Activated CD4-positive, alpha-beta T cell treated with anti-CD3 and anti-CD28 coated beads, Interleukin-2, amount 50 U/mL, for 48 hours (primary cell): ENCODE data around the gene OR2T11.
A peak's percentile ranks its signal among the peaks of the same experiment; 100 is the strongest.
"Not testable (repeated sequence)": the region's sequence is repeated elsewhere in the genome, so short reads cannot be mapped to it uniquely, and the experiment has no call there.

Experiments
- DNase-seq, 2 experiments: peaks; one replicate each; pipeline ENCODE4 v3.0.0-alpha.2; 2020

Gene OR2T11, protein sequence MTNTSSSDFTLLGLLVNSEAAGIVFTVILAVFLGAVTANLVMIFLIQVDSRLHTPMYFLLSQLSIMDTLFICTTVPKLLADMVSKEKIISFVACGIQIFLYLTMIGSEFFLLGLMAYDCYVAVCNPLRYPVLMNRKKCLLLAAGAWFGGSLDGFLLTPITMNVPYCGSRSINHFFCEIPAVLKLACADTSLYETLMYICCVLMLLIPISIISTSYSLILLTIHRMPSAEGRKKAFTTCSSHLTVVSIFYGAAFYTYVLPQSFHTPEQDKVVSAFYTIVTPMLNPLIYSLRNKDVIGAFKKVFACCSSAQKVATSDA

DNA sequence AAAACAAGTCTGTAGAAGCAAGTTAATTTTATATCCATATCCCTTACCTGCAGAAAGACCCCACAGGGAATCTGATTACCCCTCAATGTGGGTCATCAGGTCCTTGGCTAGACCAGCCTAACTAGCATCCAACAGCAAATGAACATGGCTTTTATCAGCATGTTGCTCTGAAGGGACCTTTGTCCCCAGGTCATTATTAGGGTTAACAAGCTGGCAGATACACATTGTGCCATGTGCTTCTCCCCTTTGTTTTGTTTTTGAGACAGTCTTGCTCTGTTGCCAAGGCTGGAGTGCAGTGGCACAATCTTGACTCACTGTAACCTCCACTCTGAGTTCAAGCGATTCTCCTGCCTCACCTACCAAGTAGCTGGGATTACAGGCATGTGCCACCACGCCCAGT is at the start of gene OR2T11:
Gene OR2T11 (minus strand): TSS at position 101 of the 400 bp plus-strand sequence. CDS start 7,963 bp downstream, outside the sequence.
- DNase-seq: not testable (repeated sequence)

DNA sequence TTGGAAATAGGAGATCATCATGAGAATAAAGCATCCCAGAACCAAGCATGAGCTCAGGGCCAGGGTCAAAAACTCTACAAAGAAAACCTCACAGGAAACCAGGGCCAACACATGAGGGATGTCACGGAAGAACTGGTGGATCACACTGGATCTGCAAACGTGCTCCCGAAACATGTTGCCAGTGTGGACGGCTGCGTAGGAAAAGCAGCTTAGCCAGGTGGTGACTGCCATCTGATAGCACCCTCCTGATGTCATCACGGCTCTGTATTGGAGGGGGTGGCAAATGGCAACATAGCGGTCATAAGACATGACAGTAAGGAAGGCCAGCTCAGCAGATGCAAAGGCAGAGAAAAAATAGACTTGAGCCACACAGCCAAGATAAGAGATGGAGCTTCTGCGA is 46.8 kb upstream of the OR2T11 start:
- no peak for DNase-seq

DNA sequence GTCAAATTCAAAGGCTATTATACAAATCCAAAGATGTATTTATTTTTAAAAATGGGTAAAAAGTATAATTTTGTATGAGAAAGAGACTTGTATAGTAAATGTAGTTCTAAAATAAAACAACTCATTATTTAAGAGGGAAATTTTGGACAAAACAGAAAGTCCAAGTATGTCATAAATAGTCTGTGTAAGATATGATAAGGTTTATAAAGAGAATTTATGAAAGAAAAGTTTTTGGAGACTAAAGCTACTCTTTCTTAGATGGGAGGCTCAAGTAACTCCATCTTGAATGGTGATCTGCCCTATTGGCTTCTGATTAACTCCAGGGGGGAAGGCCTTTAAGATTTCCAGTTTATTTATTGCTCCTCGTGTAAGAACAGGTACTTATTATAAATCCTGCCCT is 35.1 kb upstream of the OR2T11 start:
- DNase-seq: no peak

DNA sequence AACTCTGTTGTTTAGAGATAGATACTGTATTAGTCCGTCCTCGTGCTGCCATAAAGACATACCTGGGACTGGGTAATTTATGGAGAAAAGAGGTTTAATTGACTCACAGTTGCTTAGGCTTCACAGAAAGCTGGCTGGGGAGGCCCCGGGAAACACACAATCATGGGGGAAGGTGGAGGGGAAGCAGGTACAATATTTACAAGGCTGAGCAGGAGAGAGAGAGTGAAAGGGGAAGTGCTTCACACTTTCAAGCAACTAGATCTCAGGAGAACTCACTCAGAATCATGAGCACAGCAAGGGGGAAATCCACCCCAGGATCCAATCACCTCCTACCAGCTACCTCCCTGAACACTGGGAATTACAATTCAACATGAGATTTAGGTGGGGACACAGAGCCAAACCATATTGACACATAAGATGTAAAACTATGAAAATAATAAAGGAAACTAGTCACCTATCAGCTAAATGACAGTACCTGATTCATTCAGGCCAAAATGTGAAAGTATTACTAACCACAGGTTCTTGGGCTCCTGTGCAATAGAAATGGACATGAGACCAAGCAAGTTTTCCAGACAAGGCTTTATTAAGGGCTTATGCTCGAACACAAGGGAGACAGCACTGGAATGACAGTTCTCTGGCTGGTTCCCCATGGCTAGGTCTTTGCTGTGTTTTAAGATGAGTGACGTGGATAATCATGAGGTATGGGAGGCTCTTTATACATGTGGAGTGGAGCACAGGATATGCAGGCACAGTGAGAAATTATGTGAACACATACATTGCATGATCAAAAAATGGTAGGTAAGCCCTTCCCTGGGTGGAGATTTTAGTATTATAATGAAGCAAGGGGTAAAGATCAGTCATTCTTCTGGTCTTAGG is 28.8 kb upstream of the OR2T11 start:
- DNase-seq: not testable (repeated sequence)

DNA sequence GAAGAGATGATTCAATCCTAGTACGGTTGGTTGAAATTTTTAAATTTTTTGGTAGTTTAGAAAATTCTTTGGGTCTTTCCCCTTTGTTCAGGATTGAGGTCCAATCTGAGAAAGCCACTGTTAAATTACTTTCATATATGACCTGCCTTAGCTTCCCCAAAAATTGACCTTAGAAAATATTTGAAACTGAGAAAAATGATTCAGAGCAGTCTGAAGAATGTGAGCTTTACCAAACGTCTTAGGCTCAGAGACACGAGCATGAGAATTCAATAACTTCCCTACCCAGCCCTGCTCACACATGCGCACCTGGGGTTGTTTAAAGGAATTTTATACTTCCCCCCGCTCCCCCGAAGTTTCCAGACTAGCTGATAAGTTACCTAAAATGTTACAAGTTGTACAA is 21.9 kb upstream of the OR2T11 start:
- not testable (repeated sequence) for DNase-seq

DNA sequence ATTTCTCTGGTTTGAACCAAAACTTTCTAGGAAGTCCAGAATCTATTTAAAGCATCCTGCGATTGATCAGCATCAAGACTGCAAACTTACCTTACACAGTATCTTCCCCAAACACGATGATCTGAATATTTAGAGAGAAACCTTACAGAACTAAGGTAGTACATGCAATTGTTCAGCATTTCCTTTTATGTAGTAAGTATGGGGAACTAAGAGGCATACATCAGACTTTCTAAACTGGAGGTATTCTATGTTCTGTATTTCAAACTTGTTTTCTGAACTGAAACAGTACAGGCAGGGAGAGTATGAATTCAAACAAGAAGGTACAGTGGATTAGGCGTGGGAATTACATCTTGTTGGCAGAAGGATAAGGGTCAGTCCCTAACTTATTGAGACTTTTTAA is 20.5 kb upstream of the OR2T11 start, which contains the start of gene OR2T27:
Gene OR2T27 (minus strand): TSS at position 175 of the 400 bp plus-strand sequence. CDS start 4,644 bp downstream, outside the sequence.
- not testable (repeated sequence) for DNase-seq

DNA sequence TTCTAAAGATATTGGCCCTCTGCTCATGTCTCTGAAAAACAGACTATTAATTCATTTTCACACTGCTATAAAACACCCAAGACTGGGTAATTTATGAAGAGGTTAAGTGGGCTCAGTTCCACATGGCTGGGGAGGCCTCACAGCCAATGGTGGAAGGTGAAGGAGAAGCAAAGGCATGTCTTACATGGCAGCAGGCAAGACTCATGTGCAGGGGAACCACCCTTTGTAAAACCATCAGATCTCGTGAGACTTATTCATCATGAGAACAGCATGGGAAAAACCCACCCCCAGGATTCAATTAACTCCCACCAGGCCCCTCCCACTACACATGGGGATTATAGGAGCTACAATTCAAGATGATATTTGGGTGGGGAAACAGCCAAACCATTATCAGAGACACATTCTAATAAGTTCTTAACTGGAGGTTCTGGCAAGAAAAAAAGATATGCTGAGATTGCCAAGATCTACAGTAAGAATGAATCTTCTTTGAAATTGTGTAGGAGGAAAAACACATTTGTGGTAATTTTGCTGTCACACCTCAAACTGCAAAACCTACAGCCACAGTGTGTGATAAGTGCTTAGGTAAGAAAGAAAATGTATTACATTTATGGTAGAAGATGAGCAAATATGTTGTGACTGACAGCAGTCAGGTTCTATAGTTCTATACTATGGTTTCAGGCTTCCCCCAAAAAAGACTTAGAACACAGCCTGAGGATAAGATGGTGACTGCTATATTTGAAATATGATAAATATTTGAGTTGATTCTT is 14.1 kb upstream of the OR2T11 start:
- not testable (repeated sequence) for DNase-seq

DNA sequence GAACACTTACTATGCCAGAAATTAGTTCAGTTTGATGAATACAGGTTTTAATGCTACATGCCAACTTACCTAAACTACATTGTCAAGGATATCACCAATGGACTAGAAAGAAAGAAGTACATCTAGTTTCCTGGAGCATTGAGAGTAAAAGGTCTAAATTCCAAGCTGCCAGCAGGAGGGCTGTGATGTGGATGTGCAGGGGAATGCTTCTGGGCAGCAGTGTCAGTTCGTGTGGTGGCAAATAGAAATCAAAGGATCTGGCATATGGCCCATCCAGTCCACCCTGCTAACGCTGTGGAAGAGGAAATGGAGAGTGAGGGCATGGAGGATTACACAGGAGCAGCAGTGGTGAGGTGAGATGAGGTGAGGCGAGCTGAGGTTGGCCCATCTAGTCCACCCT is 10.3 kb upstream of the OR2T11 start, which contains the start of gene OR2T35:
Gene OR2T35 (minus strand): TSS at position 101 of the 400 bp plus-strand sequence. CDS start 6,020 bp downstream, outside the sequence.
- DNase-seq: not testable (repeated sequence)

DNA sequence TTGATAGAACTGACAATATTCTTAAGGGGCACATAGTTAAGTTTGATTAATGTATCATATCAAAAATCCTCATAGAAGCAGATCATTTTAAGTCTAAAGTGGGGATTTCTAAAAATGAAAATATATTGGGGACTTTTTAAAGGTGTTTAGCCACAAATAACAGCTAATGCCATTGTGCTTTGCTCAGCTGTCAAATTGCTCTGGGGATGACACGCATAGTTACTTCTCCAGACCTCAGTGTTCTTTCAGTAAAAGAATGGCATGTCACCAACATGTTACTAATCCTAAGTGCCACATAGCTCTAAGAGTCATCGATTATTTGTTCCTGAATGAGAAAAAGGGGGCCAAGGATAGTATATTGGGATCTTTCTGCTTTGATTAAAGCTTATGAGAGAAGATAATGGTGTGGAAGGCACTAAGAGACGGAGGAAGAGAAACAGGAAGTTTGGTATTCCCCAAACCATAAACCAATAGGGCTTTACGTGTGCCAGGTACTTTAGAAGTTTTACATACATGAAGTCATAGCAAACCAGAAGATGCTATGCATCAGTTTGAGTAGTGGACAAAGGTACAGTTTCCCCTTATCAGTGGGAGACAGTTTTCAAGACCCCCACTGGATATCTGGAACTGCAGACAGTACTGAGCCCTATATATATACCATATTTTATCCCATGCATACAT is 8.2 kb upstream of the OR2T11 start:
- DNase-seq: not testable (repeated sequence)

DNA sequence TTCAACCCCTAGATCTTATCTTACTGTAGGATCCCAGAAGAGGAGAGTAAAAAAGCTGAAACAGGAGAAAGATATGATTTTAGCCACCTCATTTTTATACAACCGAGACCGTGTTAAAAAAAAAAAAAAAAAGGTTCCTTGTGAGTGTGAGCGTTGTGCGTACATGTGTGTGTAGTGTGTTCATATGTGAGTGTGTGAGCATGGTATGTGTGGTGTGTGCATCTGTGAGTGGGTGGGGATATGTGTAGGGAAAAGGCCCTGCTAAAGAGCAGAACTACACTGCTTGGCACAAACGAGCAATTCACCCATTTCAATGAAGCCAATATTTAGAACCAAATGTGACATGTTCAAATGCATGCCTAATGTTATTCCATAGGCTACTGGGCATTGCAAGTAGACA is 6.7 kb upstream of the OR2T11 start:
- not testable (repeated sequence) for DNase-seq

DNA sequence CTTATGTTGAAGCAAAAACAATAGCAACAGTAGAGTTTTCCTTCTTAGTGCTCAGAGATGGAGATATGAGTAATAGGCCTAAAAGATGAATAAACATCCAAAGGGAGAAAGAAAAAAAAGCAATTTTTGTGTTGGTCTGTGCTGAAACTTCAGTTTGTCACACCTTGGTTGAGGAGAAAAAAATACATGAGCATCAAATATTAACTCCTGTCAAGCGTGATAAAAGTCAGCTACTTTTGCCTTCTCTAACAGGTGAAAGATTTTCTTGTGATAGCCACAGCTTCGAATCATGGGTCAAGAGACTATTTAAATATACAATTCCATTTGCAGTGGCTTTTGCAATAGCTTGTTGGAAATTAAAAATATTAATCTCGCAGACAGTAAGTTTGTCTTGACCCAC is 6.0 kb upstream of the OR2T11 start:
- not testable (repeated sequence) for DNase-seq

DNA sequence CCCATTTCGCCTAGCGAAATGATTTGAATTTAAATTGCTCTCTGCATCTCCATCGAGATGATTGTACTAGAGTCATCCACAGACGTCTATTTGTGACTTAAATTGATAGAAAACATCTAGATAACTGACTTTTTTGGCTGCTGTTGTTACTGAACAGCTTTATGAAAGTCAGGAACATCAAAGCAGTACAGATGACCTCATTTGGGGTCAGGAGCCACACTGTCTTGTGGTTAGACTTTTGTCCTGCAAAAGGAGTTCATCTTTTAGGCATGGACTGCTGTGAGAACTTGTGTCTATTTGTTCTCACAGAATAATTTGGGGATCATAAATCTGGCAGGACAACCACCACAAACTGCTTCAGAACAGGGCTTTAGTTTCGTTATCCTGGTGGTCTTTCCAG is 4.8 kb upstream of the OR2T11 start:
- DNase-seq: not testable (repeated sequence)

DNA sequence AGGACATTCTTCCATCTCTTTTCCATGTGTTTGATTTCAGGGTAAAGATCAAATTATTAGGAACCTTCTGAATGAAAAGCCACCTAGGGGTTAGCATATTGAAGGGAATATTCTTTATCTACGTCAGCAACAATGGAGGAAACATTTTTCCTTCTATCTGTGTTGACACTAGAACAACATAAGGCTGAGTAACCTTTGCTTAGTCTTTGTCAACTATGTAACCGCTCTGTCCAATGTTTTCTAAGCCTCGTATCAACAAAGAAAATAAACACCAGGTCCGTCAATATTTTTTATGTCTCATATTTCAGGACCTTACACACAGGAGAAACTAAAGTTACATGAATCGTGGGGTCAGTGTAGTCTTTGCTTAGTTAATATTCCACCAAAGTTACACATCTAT is 1.7 kb upstream of the OR2T11 start:
- DNase-seq: not testable (repeated sequence)

DNA sequence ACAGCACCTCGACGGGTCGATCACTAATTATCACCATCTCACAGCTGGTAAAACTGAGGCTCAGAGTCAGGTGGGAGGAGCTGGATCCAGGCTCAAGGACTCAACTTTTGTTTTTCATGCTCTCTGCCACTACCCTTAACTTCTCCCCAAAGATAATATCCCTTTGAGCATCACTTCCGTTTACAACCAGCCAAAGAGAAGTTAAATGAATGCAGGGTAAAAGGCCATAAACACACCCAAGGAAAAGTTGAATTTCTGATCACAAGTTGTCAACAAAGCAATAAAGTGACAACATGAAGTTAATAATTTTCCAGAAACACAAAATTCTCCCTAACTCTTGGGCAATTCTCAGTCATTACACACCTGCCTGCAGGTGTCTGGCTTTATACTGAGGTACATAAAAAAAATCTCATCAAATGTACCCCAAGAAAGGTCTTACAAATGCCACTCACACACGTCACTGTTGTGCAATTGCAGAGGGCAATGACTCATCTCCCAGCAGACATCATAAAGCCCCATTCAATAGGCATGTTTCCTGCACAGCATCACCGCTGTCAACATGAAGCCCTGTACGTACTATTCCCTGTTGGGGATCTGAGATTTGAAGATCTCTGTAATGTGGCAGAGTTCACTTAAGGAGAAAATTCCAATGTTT is 3.4 kb downstream of the OR2T11 start:
- DNase-seq: no peak

DNA sequence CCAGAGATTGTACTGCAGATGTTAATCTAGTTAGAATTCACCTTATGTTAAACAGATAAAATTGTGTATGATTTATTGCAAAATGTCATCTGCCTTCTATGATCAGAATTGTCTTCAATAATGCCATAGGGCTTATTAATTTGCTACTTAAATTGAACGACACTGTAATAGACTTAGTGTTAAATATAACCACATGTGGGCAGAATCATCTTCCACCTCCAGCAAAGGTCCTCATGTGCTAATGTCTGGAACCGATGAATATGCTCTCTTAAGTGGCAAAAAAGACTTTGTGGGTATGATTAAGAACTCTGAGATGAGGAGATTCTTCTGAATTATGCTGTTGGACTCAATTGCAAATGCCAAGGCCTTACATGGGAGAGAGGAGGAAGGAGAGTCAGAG is 4.3 kb downstream of the OR2T11 start:
- no peak for DNase-seq

DNA sequence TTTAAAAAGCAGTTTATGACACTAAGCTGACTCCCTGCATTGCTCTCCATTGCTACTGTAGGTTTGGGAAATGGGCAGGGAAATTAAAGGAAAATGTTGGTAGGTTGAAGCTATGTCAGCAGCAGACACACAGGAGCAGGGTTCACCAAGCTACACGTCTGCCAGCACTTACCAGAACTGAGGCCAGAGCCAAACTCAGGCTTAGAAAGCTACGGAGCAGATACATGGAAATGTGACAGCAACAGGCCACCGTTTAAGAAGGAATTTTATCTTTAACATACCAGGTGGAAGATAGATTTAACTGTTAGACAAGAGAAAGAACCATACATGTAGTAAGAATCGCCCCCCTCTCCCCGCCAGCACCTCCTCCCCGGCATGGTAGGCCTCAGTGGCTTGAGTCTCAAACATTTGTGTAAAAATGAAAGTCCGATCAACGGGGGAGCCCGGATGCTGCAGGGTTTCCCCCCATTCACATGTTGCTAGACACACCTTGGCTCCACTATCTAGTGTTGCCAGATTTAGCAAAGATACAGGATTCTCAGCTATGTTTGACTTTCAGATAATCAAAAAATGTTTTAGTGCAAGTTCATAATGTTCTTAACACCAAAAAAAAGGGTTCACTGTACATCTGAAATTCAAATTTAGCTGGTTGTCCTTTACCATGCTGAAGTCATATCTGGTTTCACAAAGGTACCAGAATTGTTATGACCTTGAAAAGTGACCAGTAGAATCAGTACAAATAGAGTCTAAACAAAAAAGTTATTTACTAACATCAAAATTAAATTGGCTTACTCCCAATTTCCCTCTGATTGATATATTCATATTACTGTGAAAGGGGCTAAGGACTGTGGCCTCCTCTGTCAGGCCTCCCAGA is 6.7 kb downstream of the OR2T11 start:
- no peak for DNase-seq

DNA sequence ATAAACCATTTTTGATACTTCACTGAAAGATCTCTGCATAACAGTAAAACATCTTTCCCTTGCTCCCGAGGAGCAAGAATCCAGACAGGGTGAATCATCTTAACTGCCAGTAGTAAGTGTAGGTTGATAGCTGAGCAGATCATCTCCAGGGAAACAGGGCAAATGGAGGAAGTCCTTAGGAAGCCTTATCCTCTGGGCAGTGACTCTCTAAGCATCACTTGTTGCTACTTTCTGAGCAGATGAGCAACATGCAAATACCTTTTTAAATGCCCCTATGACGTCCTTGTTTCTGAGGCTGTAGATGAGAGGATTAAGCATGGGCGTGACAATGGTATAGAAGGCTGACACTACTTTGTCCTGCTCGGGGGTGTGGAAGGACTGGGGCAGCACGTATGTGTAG is 8.9 kb downstream of the OR2T11 start:
- no peak for DNase-seq

DNA sequence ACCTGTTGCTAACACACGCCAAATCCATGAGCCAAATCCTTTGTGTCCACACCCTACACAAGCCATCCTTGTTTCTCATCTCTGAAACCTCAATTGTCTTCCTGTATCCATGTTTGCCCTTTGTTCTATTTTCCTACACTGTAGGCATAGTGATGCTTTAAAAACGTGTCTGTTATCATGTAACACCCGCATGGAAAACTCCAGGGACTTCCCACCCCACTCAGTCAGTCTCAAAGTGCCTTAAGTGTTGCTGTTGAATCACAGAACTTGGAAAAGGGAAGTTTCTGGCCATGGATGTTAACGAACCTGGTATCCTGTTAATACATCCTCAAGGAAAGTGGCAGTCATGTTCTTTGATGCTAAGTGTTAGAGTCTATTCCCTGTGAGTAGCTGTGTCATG is 9.7 kb downstream of the OR2T11 start:
- DNase-seq: no peak

DNA sequence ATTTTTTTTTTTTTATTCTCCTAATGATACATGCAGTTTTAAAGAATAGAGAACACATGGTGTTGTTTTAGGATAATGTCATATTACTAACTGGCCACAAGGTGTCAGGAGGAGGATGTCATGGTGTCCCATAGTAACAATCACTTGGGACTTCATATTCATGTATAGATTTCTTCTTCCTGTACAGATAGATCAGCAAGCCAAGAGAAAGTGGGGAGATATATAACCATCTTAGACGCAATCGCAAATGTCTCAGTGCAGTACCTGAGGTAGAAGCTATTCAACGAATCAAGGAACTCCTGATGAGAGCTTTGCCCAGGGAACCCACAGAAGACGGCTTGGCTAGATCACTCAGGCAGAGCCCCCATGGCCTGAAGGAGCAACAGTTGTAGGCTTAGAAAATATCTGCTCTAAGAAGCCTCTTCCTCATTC is 12.3 kb downstream of the OR2T11 start:
- DNase-seq: no peak

DNA sequence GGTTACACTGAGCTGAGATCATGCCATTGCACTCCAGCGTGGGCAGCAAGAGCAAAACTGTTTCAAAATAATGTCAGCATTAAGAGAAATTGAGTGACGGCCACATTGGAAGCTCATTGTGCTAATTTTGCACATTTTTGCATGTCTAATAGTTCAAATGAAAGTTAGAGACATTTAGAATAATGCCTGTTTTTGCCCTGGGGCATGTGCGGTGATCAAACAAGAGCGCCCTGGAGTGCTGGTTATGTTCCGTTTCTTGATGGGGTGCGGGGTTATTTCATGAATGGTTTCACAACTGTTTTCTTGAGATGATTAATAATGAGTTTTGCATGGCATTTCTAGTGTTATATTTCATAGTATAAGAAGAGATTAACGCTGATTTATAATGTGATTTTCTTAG is 13.1 kb downstream of the OR2T11 start:
- DNase-seq: no peak

DNA sequence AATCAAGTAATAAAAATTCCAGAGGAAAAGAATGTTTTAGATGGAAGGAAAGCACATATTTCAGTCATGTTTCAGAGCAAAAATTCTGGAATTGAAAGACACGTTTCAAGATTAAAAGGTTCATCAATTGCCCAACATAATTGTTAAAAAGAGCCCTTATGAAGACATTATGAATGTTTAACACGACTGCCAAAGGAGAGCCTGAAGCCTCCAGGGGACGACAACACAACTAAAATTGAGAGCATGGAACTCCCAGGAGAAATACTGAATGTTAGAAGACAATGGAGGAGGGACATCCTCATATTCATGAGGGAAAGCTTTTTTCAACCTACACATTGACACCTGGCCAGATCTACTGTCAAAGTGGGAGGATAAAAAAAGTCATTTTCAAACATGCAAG is 16.0 kb downstream of the OR2T11 start:
- peak; percentile 70 to 77 for DNase-seq
